Neuron (in vitro differentiated cells): ENCODE measurements around the gene WHAMM.

Source experiments
- H2AFZ ChIP-seq: one replicate; pipeline ENCODE4 v1.6.1; 2013; ENCODE audit warnings: low read depth, mild to moderate bottlenecking, inconsistent platforms, low read length, moderate library complexity
- H3K27me3 ChIP-seq: one replicate; pipeline ENCODE4 v1.6.1; 2013; ENCODE audit warnings: low read length; ENCODE audit not compliant: insufficient read depth
- H3K36me3 ChIP-seq: one replicate; pipeline ENCODE4 v1.6.1; 2013; ENCODE audit warnings: low read length; ENCODE audit not compliant: insufficient read depth
- H3K4me1 ChIP-seq: one replicate; pipeline ENCODE4 v1.6.1; 2013; ENCODE audit warnings: low read length; ENCODE audit not compliant: insufficient read depth
- H3K4me3 ChIP-seq: 2 replicates; pipeline ENCODE4 v1.5.1; 2013; ENCODE audit warnings: mild to moderate bottlenecking, low read length, moderate library complexity
- H3K9me3 ChIP-seq: one replicate; pipeline ENCODE4 v1.6.1; 2013; ENCODE audit warnings: low read length

Gene WHAMM

GRCh38 chr15:82870727-82871320 is 61.4 kb downstream of the WHAMM start:
- H3K36me3 ChIP-seq, result peaks cover 4% of the 10 kb centered on the region
- H2AFZ ChIP-seq, result no peak overlapping the region
- no peaks in the 10 kb centered on the region for H3K27me3 ChIP-seq
- no peaks in the 10 kb centered on the region for H3K4me1 ChIP-seq
- H3K9me3 ChIP-seq, result no peaks in the 10 kb centered on the region
- no peak overlapping the region for H3K4me3 ChIP-seq

- no peak overlapping the region for H2AFZ ChIP-seq
- no peaks in the 10 kb centered on the region for H3K27me3 ChIP-seq
- no peaks in the 10 kb centered on the region for H3K4me1 ChIP-seq
- H3K36me3 ChIP-seq, result peaks cover 4% of the 10 kb centered on the region
- H3K9me3 ChIP-seq, result no peaks in the 10 kb centered on the region
- no peak overlapping the region for H3K4me3 ChIP-seq
Observed at GRCh38 chr15:82871358-82871757, 61.9 kb downstream of the WHAMM start.

DNA sequence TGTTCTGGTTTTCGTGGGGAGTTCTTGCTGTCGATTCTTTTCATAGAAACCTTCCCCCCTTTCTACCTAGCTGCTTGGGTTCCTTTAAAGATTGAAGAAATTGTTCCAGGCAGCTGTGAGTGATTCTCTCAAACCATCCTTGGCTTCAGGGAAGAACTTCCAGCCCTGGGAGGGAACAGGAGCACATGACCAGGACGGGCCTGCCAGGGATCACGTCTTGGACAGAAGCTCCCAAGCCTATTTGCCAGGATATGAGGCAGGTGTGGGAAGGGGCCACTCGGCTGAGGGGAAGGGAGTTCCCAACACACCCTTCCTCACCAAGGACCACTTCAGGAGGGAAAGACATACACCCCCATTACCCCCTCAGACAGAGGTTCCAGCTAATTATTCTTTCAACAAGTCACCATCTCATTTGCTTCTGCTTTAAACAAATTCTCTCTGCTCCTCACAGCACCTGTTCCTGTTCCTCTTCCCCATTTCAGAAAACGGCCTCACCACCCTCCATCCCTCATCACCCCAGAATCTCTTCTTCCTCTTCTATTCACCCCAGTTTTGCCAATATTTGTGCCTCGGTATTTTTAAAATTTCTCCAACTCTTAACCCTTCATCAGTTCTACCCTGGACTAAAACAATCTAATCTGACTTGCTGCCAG is 62.5 kb downstream of the WHAMM start:
- H3K27me3 ChIP-seq, result no peaks in the 10 kb centered on the region

DNA sequence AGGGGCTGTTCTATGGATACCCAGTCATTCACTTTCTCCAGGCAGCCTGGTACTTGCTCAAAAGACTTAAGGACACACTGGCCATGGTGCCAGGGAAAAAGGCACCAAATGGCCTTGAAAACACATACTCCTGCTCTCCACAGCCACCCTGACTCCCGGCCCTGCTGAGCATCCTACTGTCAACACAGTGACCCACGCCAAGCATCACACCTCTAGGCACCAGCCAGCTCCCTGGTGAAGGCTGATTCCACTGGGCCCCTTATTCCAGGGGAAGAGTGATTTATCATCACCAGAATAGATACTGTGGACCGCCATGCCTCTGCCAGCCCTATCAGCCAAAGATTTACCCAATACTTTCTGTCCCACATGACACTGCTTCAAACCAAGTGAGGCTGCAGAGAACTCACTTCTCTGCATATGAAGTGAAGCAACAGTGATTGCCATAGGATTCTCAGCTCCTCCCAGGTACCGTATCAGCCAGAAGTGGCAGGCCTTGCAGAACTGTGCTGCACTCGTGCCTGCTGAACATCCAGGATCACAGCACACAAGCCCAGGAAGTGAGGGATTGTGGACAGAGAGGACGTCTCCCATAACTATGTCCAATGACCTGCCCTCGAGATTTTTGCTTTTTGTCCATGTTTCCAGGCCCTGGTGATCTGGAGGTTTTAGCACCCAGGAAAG is 63.7 kb downstream of the WHAMM start:
- no peaks in the 10 kb centered on the region for H3K27me3 ChIP-seq
- no peak overlapping the region for H2AFZ ChIP-seq
- H3K4me3 ChIP-seq, result no peak overlapping the region
- peaks cover 4% of the 10 kb centered on the region for H3K36me3 ChIP-seq
- no peaks in the 10 kb centered on the region for H3K9me3 ChIP-seq
- no peaks in the 10 kb centered on the region for H3K4me1 ChIP-seq

More for the DNA sequence above, 62.5 kb downstream of the WHAMM start:
- no peaks in the 10 kb centered on the region for H3K9me3 ChIP-seq
- H3K4me1 ChIP-seq, result no peaks in the 10 kb centered on the region
- peaks cover 4% of the 10 kb centered on the region for H3K36me3 ChIP-seq
- no peak overlapping the region for H2AFZ ChIP-seq
- no peak overlapping the region for H3K4me3 ChIP-seq

GRCh38 chr15:82874267-82874666 is 64.8 kb downstream of the WHAMM start:
- H3K4me3 ChIP-seq, result no peak overlapping the region
- no peaks in the 10 kb centered on the region for H3K4me1 ChIP-seq
- no peak overlapping the region for H2AFZ ChIP-seq
- H3K36me3 ChIP-seq, result peaks cover 4% of the 10 kb centered on the region
- no peaks in the 10 kb centered on the region for H3K9me3 ChIP-seq
- no peaks in the 10 kb centered on the region for H3K27me3 ChIP-seq

GRCh38 chr15:82874961-82875360 is 65.5 kb downstream of the WHAMM start:
- Histone ChIP-seq H3K27me3 (no peaks in the 10 kb centered on the region), H3K4me3 (no peak overlapping the region), H3K9me3 (no peaks in the 10 kb centered on the region), H3K4me1 (no peaks in the 10 kb centered on the region), H3K36me3 (peaks cover 4% of the 10 kb centered on the region), H2AFZ (no peak overlapping the region)

GRCh38 chr15:82875411-82876003 is 66.1 kb downstream of the WHAMM start:
- H3K36me3 ChIP-seq, result peaks cover 4% of the 10 kb centered on the region
- H3K4me3 ChIP-seq, result no peak overlapping the region
- no peaks in the 10 kb centered on the region for H3K27me3 ChIP-seq
- H3K4me1 ChIP-seq, result no peaks in the 10 kb centered on the region
- H2AFZ ChIP-seq, result no peak overlapping the region
- H3K9me3 ChIP-seq, result no peaks in the 10 kb centered on the region

DNA sequence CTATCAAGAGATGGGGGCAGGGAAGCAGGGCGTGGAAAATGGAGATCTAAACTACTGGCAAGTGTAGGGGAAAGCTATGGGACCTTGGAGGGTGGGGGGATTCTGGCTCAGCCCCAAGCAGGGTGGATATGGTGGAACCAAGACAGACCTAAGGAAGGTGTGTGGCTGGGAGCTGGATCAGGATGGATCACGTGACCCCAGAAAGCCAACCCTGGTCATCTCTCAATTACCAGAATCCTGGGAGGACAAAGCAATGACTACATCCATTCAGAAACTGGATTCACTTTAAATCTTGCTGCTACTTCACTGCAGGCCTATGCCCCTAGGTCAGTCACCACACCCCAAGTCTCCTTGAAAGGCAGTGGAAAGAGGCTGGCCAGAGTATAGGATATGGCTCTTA is 68.4 kb downstream of the WHAMM start:
- H3K4me3 ChIP-seq, result no peak overlapping the region
- H3K36me3 ChIP-seq, result peaks cover 4% of the 10 kb centered on the region
- no peak overlapping the region for H2AFZ ChIP-seq
- H3K4me1 ChIP-seq, result no peaks in the 10 kb centered on the region
- no peaks in the 10 kb centered on the region for H3K27me3 ChIP-seq
- no peaks in the 10 kb centered on the region for H3K9me3 ChIP-seq

GRCh38 chr15:82878325-82878724 is 68.9 kb downstream of the WHAMM start:
- Histone ChIP-seq H3K36me3 (peaks cover 2% of the 10 kb centered on the region), H3K27me3 (no peaks in the 10 kb centered on the region), H2AFZ (no peak overlapping the region), H3K9me3 (no peaks in the 10 kb centered on the region), H3K4me3 (no peak overlapping the region), H3K4me1 (no peaks in the 10 kb centered on the region)

- no peaks in the 10 kb centered on the region for H3K9me3 ChIP-seq
- no peak overlapping the region for H2AFZ ChIP-seq
- H3K36me3 ChIP-seq, result no peaks in the 10 kb centered on the region
- H3K27me3 ChIP-seq, result no peaks in the 10 kb centered on the region
- H3K4me1 ChIP-seq, result no peaks in the 10 kb centered on the region
- no peak overlapping the region for H3K4me3 ChIP-seq
Observed at GRCh38 chr15:82880704-82881103, 71.3 kb downstream of the WHAMM start.

GRCh38 chr15:82881747-82882146 is 72.3 kb downstream of the WHAMM start:
- Histone ChIP-seq H3K36me3 (no peaks in the 10 kb centered on the region), H3K4me1 (no peaks in the 10 kb centered on the region), H3K27me3 (no peaks in the 10 kb centered on the region), H2AFZ (no peak overlapping the region), H3K9me3 (no peaks in the 10 kb centered on the region), H3K4me3 (no peak overlapping the region)

DNA sequence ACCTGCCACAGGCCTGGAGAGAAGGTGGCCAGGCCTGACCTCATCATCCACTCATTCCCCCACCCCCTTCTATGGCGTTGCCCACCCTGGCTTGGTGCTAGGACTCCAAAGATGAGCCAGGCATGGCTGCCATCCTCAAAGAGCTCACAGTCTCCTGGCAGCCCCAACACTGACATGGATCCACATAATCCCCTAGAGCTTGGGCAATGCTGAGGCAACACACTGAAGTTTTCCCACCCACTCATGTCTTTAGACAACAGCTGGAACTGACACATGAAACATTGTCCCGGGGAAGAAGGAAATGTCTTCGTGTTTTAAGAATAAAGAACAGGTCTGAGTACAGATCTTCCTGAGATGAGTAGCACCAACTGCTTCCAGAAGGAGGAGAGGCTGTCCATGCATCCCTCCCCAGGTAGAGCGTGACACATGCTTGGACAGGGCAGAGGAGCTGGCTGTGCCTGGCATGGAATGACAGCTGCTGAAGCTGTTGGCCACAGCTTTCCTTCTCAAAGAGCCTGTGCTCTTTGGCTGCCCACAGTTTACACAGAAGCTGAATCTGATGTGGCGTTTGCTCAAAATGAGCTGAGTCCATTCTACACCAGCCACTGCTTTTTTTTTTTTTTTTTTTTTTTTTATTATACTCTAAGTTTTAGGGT is 73.0 kb downstream of the WHAMM start:
- no peaks in the 10 kb centered on the region for H3K9me3 ChIP-seq
- H2AFZ ChIP-seq, result no peak overlapping the region
- no peaks in the 10 kb centered on the region for H3K27me3 ChIP-seq
- H3K36me3 ChIP-seq, result no peaks in the 10 kb centered on the region
- no peaks in the 10 kb centered on the region for H3K4me1 ChIP-seq
- no peak overlapping the region for H3K4me3 ChIP-seq
